NCI-H128 (cell line): ENCODE measurements around the gene CREG1.
"Not testable (repeated sequence)": the region's sequence is repeated elsewhere in the genome, so short reads cannot be mapped to it uniquely, and the experiment has no call there.

Source experiments
- DNase-seq: peaks from one replicate; lab custom pipeline; 2025; ENCODE audit not compliant: unreplicated experiment; lab: John Stamatoyannopoulos, UW

Gene CREG1

GRCh38 chr1:167553136-167554027, at the start of gene CREG1:
CREG1 (minus strand) TSS chr1:167553762.
- DNase-seq: peak; percentile 82

GRCh38 chr1:167602840-167603239, 49.3 kb upstream of the CREG1 start:
- DNase-seq: no peak

GRCh38 chr1:167601442-167602383, 48.2 kb upstream of the CREG1 start:
- no peak for DNase-seq

GRCh38 chr1:167599957-167600581, 46.5 kb upstream of the CREG1 start:
- DNase-seq: no peak

- no peak for DNase-seq
Observed at GRCh38 chr1:167594822-167595221, 41.3 kb upstream of the CREG1 start.

GRCh38 chr1:167593860-167594259, 40.3 kb upstream of the CREG1 start:
- no peak for DNase-seq

GRCh38 chr1:167592475-167592874, 38.9 kb upstream of the CREG1 start:
- no peak for DNase-seq

GRCh38 chr1:167588361-167588760, 34.8 kb upstream of the CREG1 start:
- no peak for DNase-seq

GRCh38 chr1:167587872-167588271, 34.3 kb upstream of the CREG1 start:
- no peak for DNase-seq

GRCh38 chr1:167587342-167587741, 33.8 kb upstream of the CREG1 start:
- DNase-seq: no peak

GRCh38 chr1:167584581-167584980, 31.0 kb upstream of the CREG1 start:
- DNase-seq: no peak

GRCh38 chr1:167582722-167583121, 29.2 kb upstream of the CREG1 start:
- DNase-seq: no peak

- no peak for DNase-seq
Observed at GRCh38 chr1:167582064-167582463, 28.5 kb upstream of the CREG1 start.

GRCh38 chr1:167579986-167580385, 26.4 kb upstream of the CREG1 start:
- DNase-seq: no peak

- DNase-seq: no peak
Observed at GRCh38 chr1:167578939-167579521, 25.5 kb upstream of the CREG1 start.

GRCh38 chr1:167575649-167576048, 22.1 kb upstream of the CREG1 start:
- DNase-seq: no peak

- DNase-seq: no peak
Observed at GRCh38 chr1:167573035-167573434, 19.5 kb upstream of the CREG1 start.

GRCh38 chr1:167570712-167571111, 17.1 kb upstream of the CREG1 start:
- not testable (repeated sequence) for DNase-seq

GRCh38 chr1:167567663-167568062, 14.1 kb upstream of the CREG1 start:
- no peak for DNase-seq

- no peak for DNase-seq
Observed at GRCh38 chr1:167566766-167567165, 13.2 kb upstream of the CREG1 start.

- no peak for DNase-seq
Observed at GRCh38 chr1:167565922-167566321, 12.4 kb upstream of the CREG1 start.
